Measurements from ENCODE around the gene LDLRAP1.

GRCh38 chr1:25612421-25612820 is 69.0 kb downstream of the LDLRAP1 start:
- no peak for TF ChIP-seq CTCF (IDR thresholded peaks at IDR 0.05)
- TF ChIP-seq EP300 (IDR thresholded peaks at IDR 0.05): no peak

All from upper lobe of left lung (tissue), 4 donors.